Measurements from ENCODE around the gene MBP. TPM values are rescaled to one million over a fixed set of nuclear protein-coding genes. Genes with fewer than 3 reads are reported as not detected.

Gene MBP
- total and polyA plus RNA-seq, 2 of the 13 experiments (the other 11 are each of a cell fraction or from before 2014, with no cell fraction given) = 5.0 to 8.5 TPM

DNA sequence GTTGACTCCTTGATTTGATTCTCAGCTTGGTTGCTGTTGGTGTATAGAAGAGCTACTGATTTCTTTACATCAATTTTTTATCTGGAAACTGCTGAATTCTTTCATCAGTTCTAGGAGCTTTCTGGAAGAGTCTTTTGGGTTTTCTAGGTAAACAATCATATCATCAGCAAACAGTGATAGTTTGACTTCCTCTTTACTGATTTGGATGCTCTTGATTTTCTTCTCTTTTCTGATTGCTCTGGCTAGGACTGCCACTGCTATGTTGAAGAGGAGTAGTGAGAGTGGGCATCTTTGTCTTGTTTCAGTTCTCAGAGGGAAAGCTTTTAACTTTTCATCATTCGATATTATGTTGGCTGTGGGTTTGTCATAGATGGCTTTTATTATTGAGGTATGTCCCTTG lies 169.7 kb downstream of the MBP start:
- FAIRE-seq (no peak), DNase-seq (ENCODE audit: low spot score) (no peak), ATAC-seq (no peak)
- Histone ChIP-seq H3K79me2 (ENCODE audit: insufficient read depth, low read length) (no peaks in the 10 kb centered on the region), H3K9ac (ENCODE audit: insufficient read depth, low read depth, low read length) (no peak overlapping the region), H3K27me3 (ENCODE audit: control insufficient read depth in 1 of 2, insufficient read depth in 2 of 2, low read length in 2 of 2) (no peaks in the 10 kb centered on the region), H3K9me3 (ENCODE audit: low read length) (no peaks in the 10 kb centered on the region), H3K27ac (ENCODE audit: extremely low read length, insufficient read depth, low read length) (no peak overlapping the region), H3K36me3 (replicated peaks in 1 of 2; ENCODE audit: control insufficient read depth in 1 of 2, insufficient read depth in 2 of 2, low read length in 2 of 2) (peaks cover 4 to 11% of the 10 kb centered on the region in 2 experiments; a peak in 4 of 5 replicates), H2AFZ (ENCODE audit: low read length) (no peak overlapping the region), H3K4me1 (ENCODE audit: insufficient read depth, low read length) (no peaks in the 10 kb centered on the region), H4K20me1 (ENCODE audit: insufficient read depth, low read length) (no peaks in the 10 kb centered on the region), H3K4me3 (replicated peaks in 1 of 3; ENCODE audit: insufficient read depth in 1 of 3, low read depth in 2 of 3, low read length in 3 of 3) (no peak overlapping the region), H3K4me2 (ENCODE audit: low read depth, low read length) (no peak overlapping the region)
- ChIA-PET CTCF (ENCODE audit: low intra/inter-chr PET ratio, low total read pairs) (no interaction called here), POLR2A (no interaction called here)
- intact Hi-C loops (cut with micrococcal nuclease; ENCODE audit: unreplicated experiment) (no loop called here), in situ Hi-C loops (cut with HindIII; ENCODE audit: extremely low pct_ligation_motif_present, low pct_unique_long_range_greater_than_20kb) (no loop called here)
- BruUV-seq (replicated peaks) = no TSS peak
- TF ChIP-seq, protein P1, sequence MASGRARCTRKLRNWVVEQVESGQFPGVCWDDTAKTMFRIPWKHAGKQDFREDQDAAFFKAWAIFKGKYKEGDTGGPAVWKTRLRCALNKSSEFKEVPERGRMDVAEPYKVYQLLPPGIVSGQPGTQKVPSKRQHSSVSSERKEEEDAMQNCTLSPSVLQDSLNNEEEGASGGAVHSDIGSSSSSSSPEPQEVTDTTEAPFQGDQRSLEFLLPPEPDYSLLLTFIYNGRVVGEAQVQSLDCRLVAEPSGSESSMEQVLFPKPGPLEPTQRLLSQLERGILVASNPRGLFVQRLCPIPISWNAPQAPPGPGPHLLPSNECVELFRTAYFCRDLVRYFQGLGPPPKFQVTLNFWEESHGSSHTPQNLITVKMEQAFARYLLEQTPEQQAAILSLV (CRISPR knock-in tag; IDR thresholded peaks at IDR 0.05; ENCODE audit: borderline replicate concordance) = no peak
- TF ChIP-seq GTF2F1 (IDR thresholded peaks at IDR 0.05; ENCODE audit: low read length) = no peak
- TF ChIP-seq, protein P2, sequence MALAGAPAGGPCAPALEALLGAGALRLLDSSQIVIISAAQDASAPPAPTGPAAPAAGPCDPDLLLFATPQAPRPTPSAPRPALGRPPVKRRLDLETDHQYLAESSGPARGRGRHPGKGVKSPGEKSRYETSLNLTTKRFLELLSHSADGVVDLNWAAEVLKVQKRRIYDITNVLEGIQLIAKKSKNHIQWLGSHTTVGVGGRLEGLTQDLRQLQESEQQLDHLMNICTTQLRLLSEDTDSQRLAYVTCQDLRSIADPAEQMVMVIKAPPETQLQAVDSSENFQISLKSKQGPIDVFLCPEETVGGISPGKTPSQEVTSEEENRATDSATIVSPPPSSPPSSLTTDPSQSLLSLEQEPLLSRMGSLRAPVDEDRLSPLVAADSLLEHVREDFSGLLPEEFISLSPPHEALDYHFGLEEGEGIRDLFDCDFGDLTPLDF (CRISPR knock-in tag; IDR thresholded peaks at IDR 0.05) = no peak
- TF ChIP-seq ZNF180 (CRISPR knock-in tag; IDR thresholded peaks at IDR 0.05; ENCODE audit: borderline replicate concordance, low read depth) = no peak
- TF ChIP-seq, protein P3, sequence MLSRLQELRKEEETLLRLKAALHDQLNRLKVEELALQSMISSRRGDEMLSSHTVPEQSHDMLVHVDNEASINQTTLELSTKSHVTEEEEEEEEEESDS (CRISPR knock-in tag; IDR thresholded peaks at IDR 0.05; ENCODE audit: borderline replicate concordance) = no peak
- TF ChIP-seq KLF15 (CRISPR knock-in tag; IDR thresholded peaks at IDR 0.05; ENCODE audit: borderline replicate concordance) = no peak
- no peak for TF ChIP-seq CCDC6 (CRISPR knock-in tag; IDR thresholded peaks at IDR 0.05)
- TF ChIP-seq HNRNPLL (IDR thresholded peaks at IDR 0.05; ENCODE audit: low read depth, low read length, poor library complexity, severe bottlenecking) = no peak
- no peak for TF ChIP-seq ZNF264 (CRISPR knock-in tag; IDR thresholded peaks at IDR 0.05)
- TF ChIP-seq ZFP36L1 (CRISPR knock-in tag; IDR thresholded peaks at IDR 0.05) = no peak
- no peak for TF ChIP-seq PHB2 (IDR thresholded peaks at IDR 0.05; ENCODE audit: partially characterized antibody)
- no peak for TF ChIP-seq KDM5B (CRISPR knock-in tag; IDR thresholded peaks at IDR 0.05; ENCODE audit: borderline replicate concordance)
- TF ChIP-seq, protein P4, sequence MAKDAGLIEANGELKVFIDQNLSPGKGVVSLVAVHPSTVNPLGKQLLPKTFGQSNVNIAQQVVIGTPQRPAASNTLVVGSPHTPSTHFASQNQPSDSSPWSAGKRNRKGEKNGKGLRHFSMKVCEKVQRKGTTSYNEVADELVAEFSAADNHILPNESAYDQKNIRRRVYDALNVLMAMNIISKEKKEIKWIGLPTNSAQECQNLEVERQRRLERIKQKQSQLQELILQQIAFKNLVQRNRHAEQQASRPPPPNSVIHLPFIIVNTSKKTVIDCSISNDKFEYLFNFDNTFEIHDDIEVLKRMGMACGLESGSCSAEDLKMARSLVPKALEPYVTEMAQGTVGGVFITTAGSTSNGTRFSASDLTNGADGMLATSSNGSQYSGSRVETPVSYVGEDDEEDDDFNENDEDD (CRISPR knock-in tag; IDR thresholded peaks at IDR 0.05; ENCODE audit: borderline replicate concordance) = no peak
- TF ChIP-seq HOXD1 (CRISPR knock-in tag; IDR thresholded peaks at IDR 0.05) = no peak
- no peak for TF ChIP-seq NBN (conservative IDR thresholded peaks at IDR 0.05)
- WGBS (ENCODE audit: low lambda C conversion rate) = 100% methylated on average over 1 of the region's 1 CpG

Measured in HepG2 (cell line).